ENCODE results near the gene CACNA1B. TPM values are rescaled to one million over a fixed set of nuclear protein-coding genes. Genes with fewer than 3 reads are reported as not detected.

CACNA1B gene
- total and polyA plus RNA-seq, 4 donors, result 0.01 to 0.20 (median 0.09) TPM; not detected in 1

DNA sequence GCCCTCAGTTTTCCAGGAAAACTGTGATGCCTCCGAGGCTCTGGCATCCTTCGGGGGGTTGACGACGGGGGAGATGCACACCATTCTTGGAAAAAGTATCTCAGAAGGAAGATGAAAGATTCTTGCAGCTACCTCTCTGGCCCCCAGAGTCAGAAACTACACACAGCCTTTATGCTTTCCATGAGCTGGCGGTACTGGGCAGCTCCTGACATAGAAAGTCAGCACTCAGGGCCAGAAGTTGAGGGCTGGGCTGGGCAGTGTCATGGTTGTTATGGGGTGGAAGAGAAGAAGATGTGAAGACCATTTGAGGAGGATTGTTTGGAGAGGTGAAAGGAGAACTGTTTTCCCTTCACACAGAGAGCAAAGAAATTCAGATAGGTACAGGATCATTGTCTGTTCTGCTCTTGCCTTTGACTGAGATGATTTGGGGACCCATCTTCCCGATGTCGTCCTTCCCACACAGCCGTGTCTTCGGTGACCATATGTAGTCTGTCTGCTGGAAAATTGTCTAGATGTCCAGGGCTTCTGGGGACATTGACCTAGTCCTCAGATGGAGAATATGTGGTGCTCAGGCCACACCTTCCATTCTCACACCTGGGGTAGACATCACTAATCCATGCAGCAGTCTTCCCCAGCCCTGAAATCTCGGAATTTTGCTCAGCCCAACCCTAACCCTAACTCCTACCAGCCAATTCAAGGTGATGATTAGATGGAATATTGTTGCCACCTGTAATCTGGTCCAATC is 237.1 kb downstream of the CACNA1B start:
- no peak for ATAC-seq (ENCODE audit: insufficient read depth, low FRiP score)
- no peak overlapping the region for H3K9ac ChIP-seq (ENCODE audit: insufficient read depth in 1 of 2, low read length in 2 of 2)
- no peaks in the 10 kb centered on the region for H3K4me1 ChIP-seq (ENCODE audit: control insufficient read depth in 5 of 5, insufficient read depth in 5 of 5, low read length in 5 of 5)
- H3K9me3 ChIP-seq (ENCODE audit: control insufficient read depth in 4 of 4, insufficient read depth in 3 of 4, low read length in 3 of 4), result no peaks in the 10 kb centered on the region
- no peak overlapping the region for H3K27ac ChIP-seq (ENCODE audit: low read depth in 1 of 2, low read length in 1 of 2)
- H3K36me3 ChIP-seq (ENCODE audit: control insufficient read depth in 4 of 4, insufficient read depth in 4 of 4, low read length in 4 of 4), result no peaks in the 10 kb centered on the region
- 83 to 84% methylated on average over 10 of the region's 10 CpGs for WGBS, 2 donors
- H3K4me3 ChIP-seq, result no peak overlapping the region
- H3K27me3 ChIP-seq (ENCODE audit: control insufficient read depth in 3 of 3, insufficient read depth in 3 of 3, low read length in 2 of 3), result no peaks in the 10 kb centered on the region
- TF ChIP-seq, protein P1, sequence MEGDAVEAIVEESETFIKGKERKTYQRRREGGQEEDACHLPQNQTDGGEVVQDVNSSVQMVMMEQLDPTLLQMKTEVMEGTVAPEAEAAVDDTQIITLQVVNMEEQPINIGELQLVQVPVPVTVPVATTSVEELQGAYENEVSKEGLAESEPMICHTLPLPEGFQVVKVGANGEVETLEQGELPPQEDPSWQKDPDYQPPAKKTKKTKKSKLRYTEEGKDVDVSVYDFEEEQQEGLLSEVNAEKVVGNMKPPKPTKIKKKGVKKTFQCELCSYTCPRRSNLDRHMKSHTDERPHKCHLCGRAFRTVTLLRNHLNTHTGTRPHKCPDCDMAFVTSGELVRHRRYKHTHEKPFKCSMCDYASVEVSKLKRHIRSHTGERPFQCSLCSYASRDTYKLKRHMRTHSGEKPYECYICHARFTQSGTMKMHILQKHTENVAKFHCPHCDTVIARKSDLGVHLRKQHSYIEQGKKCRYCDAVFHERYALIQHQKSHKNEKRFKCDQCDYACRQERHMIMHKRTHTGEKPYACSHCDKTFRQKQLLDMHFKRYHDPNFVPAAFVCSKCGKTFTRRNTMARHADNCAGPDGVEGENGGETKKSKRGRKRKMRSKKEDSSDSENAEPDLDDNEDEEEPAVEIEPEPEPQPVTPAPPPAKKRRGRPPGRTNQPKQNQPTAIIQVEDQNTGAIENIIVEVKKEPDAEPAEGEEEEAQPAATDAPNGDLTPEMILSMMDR (IDR thresholded peaks at IDR 0.05; ENCODE audit: control extremely low read depth, extremely low read depth), result no peak
- no peak for DNase-seq

DNA sequence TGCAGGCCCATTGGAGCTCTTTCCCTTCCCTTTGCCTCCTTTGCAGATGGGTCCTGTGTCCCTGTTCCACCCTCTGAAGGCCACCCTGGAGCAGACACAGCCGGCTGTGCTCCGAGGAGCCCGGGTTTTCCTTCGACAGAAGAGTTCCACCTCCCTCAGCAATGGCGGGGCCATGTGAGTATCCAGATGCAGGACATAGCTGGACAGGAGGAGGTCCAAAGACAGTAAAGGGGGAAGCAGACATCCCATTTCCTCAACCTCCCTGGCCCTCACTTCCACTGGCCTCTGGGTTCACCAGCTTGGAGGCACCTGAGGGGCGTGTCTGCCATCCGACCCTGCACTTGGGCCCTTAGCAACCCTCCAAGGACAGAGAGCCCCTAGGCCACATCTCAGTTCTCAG is 237.9 kb downstream of the CACNA1B start:
- Histone ChIP-seq H3K36me3 (ENCODE audit: control insufficient read depth in 4 of 4, insufficient read depth in 4 of 4, low read length in 4 of 4) (no peaks in the 10 kb centered on the region), H3K9me3 (ENCODE audit: control insufficient read depth in 4 of 4, insufficient read depth in 3 of 4, low read length in 3 of 4) (no peaks in the 10 kb centered on the region), H3K4me3 (no peak overlapping the region), H3K9ac (ENCODE audit: insufficient read depth in 1 of 2, low read length in 2 of 2) (no peak overlapping the region), H3K4me1 (ENCODE audit: control insufficient read depth in 5 of 5, insufficient read depth in 5 of 5, low read length in 5 of 5) (no peaks in the 10 kb centered on the region), H3K27me3 (ENCODE audit: control insufficient read depth in 3 of 3, insufficient read depth in 3 of 3, low read length in 2 of 3) (no peaks in the 10 kb centered on the region), H3K27ac (ENCODE audit: low read depth in 1 of 2, low read length in 1 of 2) (no peak overlapping the region)
- WGBS, 2 donors, result 86 to 98% methylated on average over 7 of the region's 7 CpGs
- ATAC-seq (ENCODE audit: insufficient read depth, low FRiP score), result no peak
- TF ChIP-seq, protein P1 (IDR thresholded peaks at IDR 0.05; ENCODE audit: control extremely low read depth, extremely low read depth), result no peak
- DNase-seq, result no peak

DNA sequence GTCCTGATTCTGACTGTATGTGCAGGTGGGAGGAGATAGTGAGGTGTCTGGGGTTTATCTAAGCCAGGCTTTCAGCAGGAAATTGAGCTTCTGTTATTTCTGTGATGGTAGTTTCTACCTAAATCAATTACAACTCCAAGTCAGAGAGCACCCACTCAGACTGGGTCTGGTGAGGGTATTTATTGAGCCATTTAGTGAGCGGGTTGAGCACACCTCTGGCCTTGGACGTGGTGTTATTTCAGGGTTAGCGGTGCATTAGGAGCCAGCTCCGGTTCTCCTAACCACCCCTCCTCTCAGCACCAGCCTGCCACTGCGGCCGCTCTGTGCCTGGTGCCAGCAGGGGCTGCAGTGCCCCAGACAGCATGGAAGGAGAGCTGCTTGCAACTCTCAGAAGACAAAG is 238.9 kb downstream of the CACNA1B start:
- H3K4me1 ChIP-seq (ENCODE audit: control insufficient read depth in 5 of 5, insufficient read depth in 5 of 5, low read length in 5 of 5), result no peaks in the 10 kb centered on the region
- H3K4me3 ChIP-seq, result no peak overlapping the region
- no peak overlapping the region for H3K27ac ChIP-seq (ENCODE audit: low read depth in 1 of 2, low read length in 1 of 2)
- ATAC-seq (ENCODE audit: insufficient read depth, low FRiP score), result no peak
- 82 to 90% methylated on average over 6 of the region's 6 CpGs for WGBS, 2 donors
- TF ChIP-seq, protein P1 (IDR thresholded peaks at IDR 0.05; ENCODE audit: control extremely low read depth, extremely low read depth), result no peak
- H3K9me3 ChIP-seq (ENCODE audit: control insufficient read depth in 4 of 4, insufficient read depth in 3 of 4, low read length in 3 of 4), result no peaks in the 10 kb centered on the region
- H3K9ac ChIP-seq (ENCODE audit: insufficient read depth in 1 of 2, low read length in 2 of 2), result no peak overlapping the region
- no peaks in the 10 kb centered on the region for H3K36me3 ChIP-seq (ENCODE audit: control insufficient read depth in 4 of 4, insufficient read depth in 4 of 4, low read length in 4 of 4)
- no peaks in the 10 kb centered on the region for H3K27me3 ChIP-seq (ENCODE audit: control insufficient read depth in 3 of 3, insufficient read depth in 3 of 3, low read length in 2 of 3)
- DNase-seq, result no peak

Measured in lung (tissue), 12 donors.